NCI-H1417 treated with DMSO at 0.1 percent for 48 hours (cell line): Measurements from ENCODE around the gene SWT1.
"Not testable (repeated sequence)": the region's sequence is repeated elsewhere in the genome, so short reads cannot be mapped to it uniquely, and the experiment has no call there.

ENCODE experiments used
- DNase-seq: peaks from one replicate; lab custom pipeline; 2025; lab: John Stamatoyannopoulos, UW

SWT1 gene

DNA sequence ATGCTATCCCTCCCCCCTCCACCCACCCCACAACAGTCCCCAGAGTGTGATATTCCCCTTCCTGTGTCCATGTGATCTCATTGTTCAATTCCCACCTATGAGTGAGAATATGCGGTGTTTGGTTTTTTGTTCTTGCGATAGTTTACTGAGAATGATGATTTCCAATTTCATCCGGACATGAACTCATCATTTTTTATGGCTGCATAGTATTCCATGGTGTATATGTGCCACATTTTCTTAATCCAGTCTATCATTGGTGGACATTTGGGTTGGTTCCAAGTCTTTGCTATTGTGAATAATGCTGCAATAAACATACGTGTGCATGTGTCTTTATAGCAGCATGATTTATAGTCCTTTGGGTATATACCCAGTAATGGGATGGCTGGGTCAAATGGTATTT, 95.0 kb downstream of the SWT1 start:
- not testable (repeated sequence) for DNase-seq

DNA sequence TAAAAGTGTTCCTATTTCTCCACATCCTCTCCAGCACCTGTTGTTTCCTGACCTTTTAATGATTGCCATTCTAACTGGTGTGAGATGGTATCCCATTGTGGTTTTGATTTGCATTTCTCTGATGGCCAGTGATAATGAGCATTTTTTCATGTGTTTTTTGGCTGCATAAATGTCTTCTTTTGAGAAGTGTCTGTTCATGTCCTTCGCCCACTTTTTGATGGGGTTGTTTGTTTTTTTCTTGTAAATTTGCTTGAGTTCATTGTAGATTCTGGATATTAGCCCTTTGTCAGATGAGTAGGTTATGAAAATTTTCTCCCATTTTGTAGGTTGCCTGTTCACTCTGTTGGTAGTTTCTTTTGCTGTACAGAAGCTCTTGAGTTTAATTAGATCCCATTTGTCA, 95.4 kb downstream of the SWT1 start:
- not testable (repeated sequence) for DNase-seq

DNA sequence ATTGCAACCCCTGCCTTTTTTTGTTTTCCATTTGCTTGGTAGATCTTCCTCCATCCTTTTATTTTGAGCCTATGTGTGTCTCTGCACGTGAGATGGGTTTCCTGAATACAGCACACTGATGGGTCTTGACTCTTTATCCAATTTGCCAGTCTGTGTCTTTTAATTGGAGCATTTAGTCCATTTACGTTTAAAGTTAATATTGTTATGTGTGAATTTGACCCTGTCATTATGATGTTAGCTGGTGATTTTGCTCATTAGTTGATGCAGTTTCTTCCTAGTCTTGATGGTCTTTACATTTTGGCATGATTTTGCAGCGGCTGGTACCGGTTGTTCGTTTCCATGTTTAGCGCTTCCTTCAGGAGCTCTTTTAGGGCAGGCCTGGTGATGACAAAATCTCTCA, 98.6 kb downstream of the SWT1 start:
- DNase-seq = not testable (repeated sequence)

DNA sequence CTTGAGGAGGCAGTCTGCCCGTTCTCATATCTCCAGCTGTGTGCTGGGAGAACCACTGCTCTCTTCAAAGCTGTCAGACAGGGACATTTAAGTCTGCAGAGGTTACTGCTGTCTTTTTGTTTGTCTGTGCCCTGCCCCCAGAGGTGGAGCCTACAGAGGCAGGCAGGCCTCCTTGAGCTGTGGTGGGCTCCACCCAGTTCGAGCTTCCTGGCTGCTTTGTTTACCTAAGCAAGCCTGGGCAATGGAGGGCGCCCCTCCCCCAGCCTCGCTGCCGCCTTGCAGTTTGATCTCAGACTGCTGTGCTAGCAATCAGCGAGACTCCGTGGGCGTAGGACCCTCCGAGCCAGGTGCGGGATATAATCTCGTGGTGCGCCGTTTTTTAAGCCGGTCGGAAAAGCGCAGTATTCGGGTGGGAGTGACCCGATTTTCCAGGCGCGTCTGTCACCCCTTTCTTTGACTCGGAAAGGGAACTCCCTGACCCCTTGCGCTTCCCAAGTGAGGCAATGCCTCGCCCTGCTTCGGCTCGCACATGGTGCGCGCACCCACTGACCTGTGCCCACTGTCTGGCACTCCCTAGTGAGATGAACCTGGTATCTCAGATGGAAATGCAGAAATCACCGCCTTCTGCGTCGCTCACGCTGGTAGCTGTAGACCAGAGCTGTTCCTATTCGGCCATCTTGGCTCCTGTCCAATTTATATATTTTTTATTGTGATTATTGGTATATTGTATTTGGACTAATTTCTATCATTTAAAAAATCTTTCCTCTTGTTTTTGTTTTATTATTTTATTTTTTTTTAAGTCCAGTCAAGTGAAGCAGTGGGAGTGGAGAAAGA, 100.4 kb downstream of the SWT1 start:
- DNase-seq = not testable (repeated sequence)

DNA sequence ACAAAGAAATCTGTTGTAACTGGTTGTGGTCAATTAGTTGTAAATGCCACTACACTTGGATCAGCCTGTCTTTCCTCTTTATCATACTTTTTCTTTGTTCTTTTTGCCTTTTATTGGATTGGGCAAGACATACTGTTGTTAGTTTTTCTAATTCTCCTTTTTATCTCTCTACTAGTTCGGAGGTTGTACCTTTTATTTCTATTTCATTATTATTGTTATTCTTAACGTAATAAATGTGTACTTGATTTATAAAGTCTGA, 100.9 kb downstream of the SWT1 start:
- DNase-seq = no peak

DNA sequence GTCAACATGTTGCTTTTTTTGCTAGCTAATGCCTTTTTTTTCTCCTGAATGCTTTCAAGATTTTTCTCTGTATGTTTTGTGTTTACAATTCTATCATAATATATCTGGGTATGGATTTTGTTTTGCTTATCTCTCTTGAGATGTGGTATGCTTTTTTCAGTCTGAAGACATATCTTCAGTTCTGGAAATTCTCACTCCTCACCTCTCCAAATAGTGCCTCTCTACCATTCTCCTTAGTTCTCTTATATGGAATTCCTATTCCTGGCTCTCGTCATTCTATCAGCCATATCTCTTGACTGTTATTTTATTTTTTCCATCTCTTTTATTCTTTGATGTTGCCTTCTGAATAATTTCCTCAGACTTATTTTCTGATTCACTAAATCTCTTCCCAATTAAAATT, 101.7 kb downstream of the SWT1 start:
- DNase-seq = no peak

DNA sequence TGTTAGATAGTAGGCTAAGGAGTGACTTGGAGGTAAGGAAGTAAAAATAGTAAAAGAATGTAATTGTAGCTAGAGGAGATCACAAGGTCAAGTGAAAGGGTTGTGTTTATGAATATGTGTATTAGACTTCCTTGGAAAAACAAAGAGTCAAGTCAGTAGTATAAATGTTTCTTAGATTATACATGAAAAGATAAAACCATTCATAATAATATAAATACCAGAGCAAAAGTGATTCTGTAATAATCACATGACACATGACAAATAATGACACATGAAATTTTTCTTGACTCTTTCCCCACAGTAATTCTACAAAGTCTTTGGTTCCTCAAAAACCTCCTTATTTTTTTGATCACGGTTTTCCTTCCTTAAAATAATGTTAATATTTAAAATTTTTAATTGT, 103.6 kb downstream of the SWT1 start:
- DNase-seq = no peak

DNA sequence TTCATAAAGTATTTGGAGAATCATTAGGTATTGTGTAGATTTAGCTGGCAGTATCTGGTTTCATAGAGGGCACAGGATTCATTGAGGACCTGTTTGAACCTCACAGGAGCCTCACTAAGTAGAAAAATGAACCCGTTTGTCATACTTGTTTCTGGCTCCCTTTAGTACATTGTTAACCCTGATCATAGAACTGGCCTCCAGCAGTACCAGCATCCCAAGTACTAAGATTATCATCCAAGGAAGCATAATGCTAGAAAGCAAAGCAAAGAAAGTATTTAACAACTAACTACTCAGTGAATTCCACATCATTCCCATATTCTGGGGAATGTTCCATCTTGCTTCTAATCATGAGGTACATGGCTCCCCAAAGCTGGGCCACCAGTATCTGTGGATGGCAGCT, 105.2 kb downstream of the SWT1 start:
- no peak for DNase-seq

DNA sequence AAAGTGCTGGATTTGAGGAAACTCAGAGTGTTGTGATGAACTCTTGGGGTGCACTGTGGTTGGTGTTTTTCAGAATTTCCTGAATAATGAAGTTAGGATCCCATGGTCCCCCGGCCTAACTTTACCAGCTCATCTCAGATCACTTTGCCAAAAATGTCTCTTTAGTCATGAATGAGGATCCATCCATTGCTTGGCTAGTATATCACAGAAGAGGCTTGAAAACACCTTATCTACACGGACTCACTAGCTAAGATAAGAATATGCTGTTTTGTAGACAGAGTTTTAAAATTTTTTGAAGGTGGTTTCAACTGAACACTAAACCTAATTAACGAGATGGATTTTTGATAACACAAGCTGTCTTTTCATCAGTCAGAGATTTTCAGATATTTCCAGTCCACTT, 106.3 kb downstream of the SWT1 start:
- DNase-seq = no peak

DNA sequence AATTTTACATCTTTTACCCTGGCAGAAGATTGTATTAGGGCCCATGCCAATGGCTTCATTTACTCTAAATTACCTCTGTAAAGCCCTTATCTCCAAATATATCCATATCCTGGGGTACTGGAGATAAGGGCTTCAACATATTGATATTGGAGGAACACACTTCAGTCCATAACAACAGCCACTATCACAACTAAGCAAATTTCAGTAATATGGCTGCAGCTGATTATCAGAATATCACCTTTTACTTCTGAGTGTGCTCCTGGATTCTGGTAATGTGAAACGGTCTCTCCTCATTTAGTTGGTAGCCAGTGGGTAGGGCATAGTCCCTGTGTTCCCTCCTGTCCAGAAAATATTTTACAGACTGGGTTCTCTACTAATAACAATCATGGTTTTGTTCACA, 106.8 kb downstream of the SWT1 start:
- DNase-seq = no peak

DNA sequence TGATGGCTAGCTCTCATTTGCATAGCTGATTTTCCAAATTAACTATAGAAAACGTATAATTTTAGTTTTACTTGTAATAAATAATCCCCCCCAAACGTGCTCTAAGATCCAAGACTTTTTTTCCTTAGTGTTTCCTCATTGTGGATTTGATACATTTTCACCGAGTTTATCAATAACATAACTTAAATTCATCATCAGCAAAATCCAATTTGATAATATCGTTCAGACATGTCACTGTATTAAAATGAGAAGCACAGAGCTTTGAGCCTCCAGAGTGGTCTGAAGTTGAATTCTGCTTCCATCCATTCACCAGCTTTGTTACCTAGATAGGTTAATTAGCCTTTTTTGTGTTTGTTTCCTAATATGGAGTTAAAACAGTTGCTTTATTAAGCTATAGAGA, 108.3 kb downstream of the SWT1 start:
- no peak for DNase-seq

DNA sequence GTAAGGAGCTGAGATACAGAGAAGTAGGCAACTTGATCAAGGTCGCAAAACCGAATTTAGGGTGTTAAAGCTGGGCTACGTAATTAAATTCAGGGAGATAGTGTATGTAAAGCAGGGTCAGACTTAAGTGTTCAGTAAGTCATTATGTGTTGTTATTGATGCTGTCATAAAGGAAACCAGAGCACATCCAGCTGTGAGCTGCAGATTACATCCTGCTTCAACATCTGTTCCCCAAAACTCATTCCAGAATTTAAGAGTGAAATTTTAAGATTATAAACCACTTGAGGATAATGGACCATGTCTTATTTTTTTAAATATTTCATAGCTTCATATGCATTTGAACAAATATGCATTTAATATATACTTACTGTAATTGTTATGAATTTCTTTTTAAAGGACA, 110.3 kb downstream of the SWT1 start:
- DNase-seq = no peak

DNA sequence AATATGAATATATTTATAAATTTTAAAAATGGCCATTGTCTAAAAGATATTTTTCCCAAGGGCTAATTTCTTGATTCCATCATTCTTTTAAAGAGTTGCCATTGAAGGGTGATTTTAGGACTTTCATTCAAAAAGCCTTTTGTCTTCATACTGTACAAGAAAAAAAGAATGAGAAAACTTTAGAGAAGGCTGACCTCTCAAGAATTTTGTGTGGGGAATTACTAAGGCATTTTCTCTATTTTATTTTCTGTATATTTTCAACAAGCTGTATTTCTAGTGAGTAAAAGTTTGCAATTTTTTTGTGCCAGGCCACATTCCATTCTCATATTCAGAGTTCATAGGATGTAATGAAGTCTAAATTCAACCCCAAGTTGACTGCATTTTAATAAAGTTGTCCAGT, 110.7 kb downstream of the SWT1 start:
- no peak for DNase-seq

DNA sequence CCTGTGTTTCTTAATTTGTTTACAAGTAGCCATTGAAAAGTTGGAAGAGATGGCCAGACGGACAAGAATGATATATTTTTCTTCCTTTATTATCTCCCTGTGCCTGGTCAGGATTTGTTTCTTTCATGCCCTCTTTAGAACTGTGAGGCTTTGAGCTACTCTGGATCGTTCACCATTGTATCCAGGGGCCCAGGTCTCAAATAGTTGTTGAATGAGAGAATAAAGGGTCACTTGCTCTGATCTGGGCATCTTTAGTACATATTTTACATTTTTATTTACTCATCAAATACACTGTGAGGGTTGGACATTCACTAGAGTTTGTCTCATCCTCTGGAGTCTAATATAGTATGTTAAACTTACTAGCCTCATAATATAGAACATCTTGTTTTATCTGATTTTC, 111.4 kb downstream of the SWT1 start:
- no peak for DNase-seq

DNA sequence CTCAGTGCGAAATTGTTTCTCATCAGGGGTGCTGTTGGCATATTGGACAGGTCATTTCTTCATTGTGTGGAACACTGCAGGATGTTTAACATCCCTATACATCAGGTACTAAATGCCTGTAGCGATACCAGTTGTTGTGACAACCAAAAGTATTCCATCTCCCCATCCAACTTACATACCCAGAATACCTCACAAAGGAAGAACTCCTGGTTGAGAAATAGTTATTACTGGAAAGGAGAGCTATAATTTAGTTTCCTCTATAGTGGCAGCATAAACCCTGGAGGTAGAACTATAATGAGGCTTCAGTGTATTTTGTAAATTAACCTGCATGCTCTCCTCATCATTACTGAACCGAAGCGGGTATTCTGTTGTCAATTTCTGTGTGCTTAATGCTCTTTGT, 115.0 kb downstream of the SWT1 start:
- DNase-seq = no peak

DNA sequence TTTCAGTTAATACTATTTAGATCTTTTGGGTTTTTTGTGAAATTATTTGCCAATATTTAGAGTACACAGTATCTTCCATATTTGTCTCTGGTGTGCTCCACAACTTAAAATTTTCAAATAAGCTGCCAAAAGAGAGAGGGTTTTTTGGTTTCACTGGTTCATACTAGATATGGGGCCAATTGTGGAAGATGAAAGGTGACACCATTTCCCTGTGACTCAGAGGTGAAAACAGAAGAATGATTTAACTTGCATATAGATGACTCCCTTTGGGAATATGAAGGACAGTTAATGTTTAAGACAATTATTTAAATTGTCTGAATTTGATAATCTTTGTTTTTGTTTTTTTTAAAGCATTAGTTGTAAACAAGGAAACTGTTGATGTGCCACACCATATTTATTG, 122.6 kb downstream of the SWT1 start:
- DNase-seq = no peak

DNA sequence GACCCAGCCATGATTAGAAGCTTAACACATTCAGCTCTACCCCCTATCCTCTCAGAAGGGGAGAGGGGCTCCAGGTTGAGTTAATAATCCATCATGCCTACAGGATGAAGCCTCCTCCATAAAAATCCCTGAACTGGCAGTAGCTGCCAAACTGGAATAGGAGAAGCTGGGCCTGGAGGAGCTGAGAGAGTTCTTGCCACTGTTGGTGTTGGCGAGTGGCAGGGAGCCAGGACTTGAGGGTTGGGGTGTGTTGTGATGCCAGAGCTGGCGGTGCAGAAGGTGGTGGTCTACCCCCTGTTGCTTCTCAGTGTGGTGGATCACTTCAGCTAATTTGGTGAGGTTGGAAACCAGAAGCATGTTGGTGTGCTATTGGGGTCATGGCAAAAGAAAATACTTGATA, 123.6 kb downstream of the SWT1 start:
- DNase-seq = no peak

DNA sequence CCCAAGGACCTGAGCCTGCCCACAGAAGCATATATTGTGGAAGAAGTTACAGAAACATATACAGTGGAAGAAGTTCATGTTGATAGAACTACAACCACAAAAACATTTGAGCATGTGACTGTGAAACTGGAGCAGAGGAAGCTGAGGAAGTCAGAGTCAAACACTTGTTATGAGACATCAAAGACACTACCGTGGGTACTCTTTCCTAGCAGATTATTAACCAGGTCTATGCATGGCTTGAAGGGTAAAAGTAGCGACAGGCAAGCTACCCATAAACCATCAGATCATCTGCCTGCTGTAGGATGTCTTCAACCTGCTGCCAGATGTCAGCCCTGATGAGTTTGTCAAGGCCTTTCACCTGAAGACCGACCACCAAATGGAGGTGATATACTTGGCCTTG, 124.3 kb downstream of the SWT1 start:
- DNase-seq = no peak

DNA sequence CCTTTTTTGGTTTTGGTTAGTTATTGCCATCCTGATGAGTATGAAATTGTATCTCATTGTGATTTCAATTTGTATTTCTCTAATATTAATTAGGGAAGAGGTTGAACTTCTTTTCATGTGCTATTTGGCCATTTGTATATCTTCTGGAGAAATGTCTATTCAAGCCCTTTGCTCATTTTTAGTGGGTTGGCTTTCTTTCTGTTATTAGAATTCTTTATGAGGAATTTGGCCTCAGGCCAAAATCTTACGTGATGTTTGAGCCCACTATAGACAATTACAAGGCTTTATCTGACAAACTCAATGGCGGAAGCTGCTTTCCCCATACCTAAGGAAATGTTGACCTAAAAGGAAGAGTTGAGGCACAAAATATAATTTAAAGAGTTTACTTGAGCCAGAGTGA, 127.1 kb downstream of the SWT1 start:
- no peak for DNase-seq

DNA sequence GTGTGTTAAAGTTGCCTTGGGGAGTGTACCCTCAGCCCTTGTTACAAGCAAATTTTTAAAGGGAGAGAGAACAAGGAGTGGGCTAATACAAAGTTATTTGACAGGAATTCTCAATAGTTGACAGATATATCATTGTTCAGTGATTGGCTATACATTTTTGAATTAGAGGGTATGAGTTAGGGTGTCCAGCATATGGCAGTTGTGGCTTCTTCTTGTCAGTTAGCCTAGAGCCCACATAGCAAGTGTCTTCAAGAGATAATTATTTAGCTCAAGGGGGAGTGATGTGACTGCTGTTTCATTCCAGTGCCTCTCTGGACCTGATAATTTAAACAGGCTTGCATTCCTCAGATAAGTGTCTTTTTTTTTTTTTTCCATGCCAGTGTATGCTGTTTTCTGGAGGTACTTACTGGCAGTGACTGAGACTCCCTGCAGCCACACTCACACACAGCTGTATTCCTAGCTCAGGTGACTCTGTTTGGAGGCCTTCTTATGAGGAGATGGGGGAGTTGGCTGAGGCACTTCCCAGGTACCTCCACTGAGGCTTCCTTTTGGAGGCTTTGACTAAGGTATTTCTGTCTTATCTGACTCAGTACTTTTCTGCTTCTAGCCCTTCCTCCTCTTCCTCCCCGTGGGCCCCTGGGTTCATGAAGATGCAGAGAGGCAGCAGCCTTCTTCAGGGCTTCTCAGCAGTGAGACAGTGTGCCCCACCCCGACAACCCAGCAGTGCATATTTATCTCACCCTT, 127.7 kb downstream of the SWT1 start:
- no peak for DNase-seq

DNA sequence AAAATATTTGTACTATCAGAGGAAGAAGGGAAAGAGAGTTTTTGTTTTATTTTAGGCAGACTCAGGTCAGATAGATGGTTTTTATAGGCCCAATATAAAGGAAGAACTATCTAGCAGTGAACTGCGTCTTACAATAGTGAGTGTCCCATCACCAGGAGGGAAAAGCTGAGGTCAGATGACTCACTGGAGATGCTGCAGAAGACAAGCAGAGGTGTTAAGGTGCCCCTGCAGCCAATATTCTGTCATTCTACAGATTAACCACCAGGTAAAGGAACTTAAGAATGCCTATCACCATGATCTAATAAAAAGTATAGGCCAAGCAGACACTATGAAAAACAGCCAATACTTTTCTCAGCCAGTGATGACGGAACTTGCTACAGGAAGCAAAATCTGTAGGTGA, 130.5 kb downstream of the SWT1 start:
- DNase-seq = no peak

DNA sequence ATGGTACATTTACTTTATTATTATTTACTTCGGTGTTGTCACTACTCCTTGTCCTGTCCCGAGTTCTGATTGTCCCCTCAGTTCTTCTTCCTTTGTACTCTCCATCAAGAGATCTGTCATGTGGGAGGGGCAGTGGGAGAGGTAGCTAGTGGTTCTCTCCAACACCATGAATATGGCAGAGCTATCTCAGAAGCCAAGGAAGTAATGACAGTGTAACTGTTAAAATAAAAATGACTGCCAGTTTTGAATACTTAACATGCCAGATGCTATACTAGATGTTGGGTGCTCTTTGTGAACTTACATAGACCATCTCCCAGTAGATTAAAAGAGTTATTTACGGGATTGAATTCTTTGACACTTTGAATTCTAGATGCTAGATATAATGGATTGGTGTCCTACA, 131.5 kb downstream of the SWT1 start:
- no peak for DNase-seq

DNA sequence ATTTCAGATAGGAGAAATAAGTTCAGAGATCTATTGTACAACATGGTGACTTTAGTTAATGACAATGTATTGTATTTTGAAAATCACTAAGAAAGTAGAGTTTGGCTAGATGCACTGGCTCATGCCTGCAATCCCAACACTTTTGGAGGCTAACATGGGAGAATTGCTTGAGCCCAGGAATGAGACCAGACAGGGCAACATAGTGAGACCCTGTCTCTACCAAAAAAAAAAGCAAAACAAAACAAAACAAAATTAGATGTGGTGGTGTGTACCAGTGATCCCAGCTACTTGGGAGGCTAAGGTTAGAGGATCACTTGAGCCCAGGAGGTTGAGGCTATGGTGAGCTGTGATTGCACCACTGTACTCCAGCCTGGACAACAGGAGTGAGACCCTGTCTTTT, 132.9 kb downstream of the SWT1 start:
- no peak for DNase-seq

DNA sequence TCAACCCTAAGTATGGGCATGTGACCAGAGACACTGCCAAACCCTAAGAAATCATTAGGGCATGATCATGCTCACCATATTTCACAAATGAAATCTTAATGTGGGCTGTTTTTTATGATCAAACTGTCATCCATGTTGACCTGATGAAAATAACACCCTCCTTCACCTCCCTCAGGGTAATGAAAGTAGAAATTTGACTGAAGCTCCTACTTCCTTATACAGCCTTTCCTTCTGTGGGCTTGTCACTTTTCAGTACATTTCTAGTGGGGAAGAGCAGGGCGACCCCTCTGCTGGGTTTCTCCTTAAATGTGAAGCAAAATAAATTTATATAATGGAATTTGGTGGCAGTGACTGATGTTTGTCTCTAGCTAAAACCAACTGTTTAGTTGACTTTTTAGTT, 134.2 kb downstream of the SWT1 start:
- no peak for DNase-seq
